IMR-90 (cell line): Measurements from ENCODE around the gene IL17F. TPM values are rescaled to one million over a fixed set of nuclear protein-coding genes. Genes with fewer than 3 reads are reported as not detected.

ENCODE experiments used
- ATAC-seq: fragments of 200-7000 bp; cut with Tn5 transposase; 2 replicates; pipeline ENCODE4 v1.9.1; 2020; ENCODE audit warnings: low read depth, mild to moderate bottlenecking, moderate library complexity
- BruUV-seq: library from RNA; stranded (reverse); fragments of 400-500 nt; replicated peaks from 2 replicates; lab custom pipeline; 2021; lab: Mats Ljungman, UMichigan
- CTCF ChIA-PET: fragments of 300-600 bp; formaldehyde crosslinking; extraction: SDS; loops from one replicate; lab custom pipeline; 2021; ENCODE audit warnings: antibody characterized with exemption; lab: Yijun Ruan, JAX
- POLR2A ChIA-PET: fragments of 300-600 bp; sonication (Branson Sonifier 250); formaldehyde crosslinking; loops from one replicate; lab custom pipeline; 2022; ENCODE audit warnings: antibody characterized with exemption; ENCODE audit not compliant: unreplicated experiment; lab: Charles Lee
- DNase-seq: peaks from one replicate; pipeline ENCODE4 v3.0.0; 2013
- H2AFZ ChIP-seq: replicated peaks from 2 replicates; pipeline ENCODE3; 2013; ENCODE audit warnings: low read length, mild to moderate bottlenecking; ENCODE audit not compliant: poor library complexity
- H2AK5ac ChIP-seq: 2 replicates; pipeline ENCODE4 v1.6.1; 2013; ENCODE audit warnings: low read depth, low read length, inconsistent platforms
- H2AK9ac ChIP-seq: replicated peaks from 2 replicates; pipeline ENCODE3; 2013; ENCODE audit warnings: mild to moderate bottlenecking, low read depth, low read length, moderate library complexity; ENCODE audit not compliant: poor library complexity
- H2BK120ac ChIP-seq: 2 replicates; pipeline ENCODE4 v1.6.1; 2013; ENCODE audit warnings: low read depth, low read length, inconsistent platforms
- H2BK15ac ChIP-seq: 3 replicates; pipeline ENCODE4 v1.6.1; 2013; ENCODE audit warnings: low read depth, low read length, inconsistent platforms
- H2BK20ac ChIP-seq: 2 replicates; pipeline ENCODE4 v1.6.1; 2013; ENCODE audit warnings: low read depth, mild to moderate bottlenecking, inconsistent platforms, low read length, moderate library complexity
- H2BK5ac ChIP-seq: 2 replicates; pipeline ENCODE4 v1.6.1; 2013; ENCODE audit warnings: mild to moderate bottlenecking, low read depth, low read length, inconsistent platforms; ENCODE audit not compliant: poor library complexity, severe bottlenecking
- H3K14ac ChIP-seq: replicated peaks from 2 replicates; pipeline ENCODE4 v1.6.1; 2013; ENCODE audit warnings: low read depth, low read length, inconsistent platforms
- H3K18ac ChIP-seq: 2 replicates; pipeline ENCODE4 v1.6.1; 2013; ENCODE audit warnings: low read depth, low read length, control low read depth
- H3K23ac ChIP-seq: 2 replicates; pipeline ENCODE4 v1.6.1; 2013; ENCODE audit warnings: low read depth, low read length, inconsistent platforms
- H3K27ac ChIP-seq: 2 replicates; pipeline ENCODE4 v1.5.1; 2013; ENCODE audit warnings: mild to moderate bottlenecking, control low read depth, low read length; ENCODE audit not compliant: insufficient read depth
- H3K27me3 ChIP-seq: 2 replicates; pipeline ENCODE4 v1.6.1; 2013; ENCODE audit warnings: low read length; ENCODE audit not compliant: control insufficient read depth, insufficient read depth
- H3K36me3 ChIP-seq: 2 replicates; pipeline ENCODE4 v1.6.1; 2013; ENCODE audit warnings: low read length, mixed read lengths; ENCODE audit not compliant: control insufficient read depth, insufficient read depth
- H3K4ac ChIP-seq: 2 replicates; pipeline ENCODE4 v1.6.1; 2013; ENCODE audit warnings: low read depth, low read length, inconsistent platforms
- H3K4me1 ChIP-seq: 2 replicates; pipeline ENCODE4 v1.6.1; 2013; ENCODE audit warnings: low read length, mixed read lengths; ENCODE audit not compliant: control insufficient read depth, insufficient read depth
- H3K4me2 ChIP-seq: 2 replicates; pipeline ENCODE4 v1.6.1; 2013; ENCODE audit warnings: low read depth, mild to moderate bottlenecking, control low read depth, low read length, moderate library complexity
- H3K4me3 ChIP-seq: 2 replicates; pipeline ENCODE4 v1.5.1; 2013; ENCODE audit warnings: low read depth, mild to moderate bottlenecking, control low read depth, low read length, moderate library complexity; ENCODE audit not compliant: insufficient read depth
- H3K56ac ChIP-seq: 2 replicates; pipeline ENCODE4 v1.6.1; 2013; ENCODE audit warnings: low read length, inconsistent platforms; ENCODE audit not compliant: insufficient read depth; ENCODE audit errors: extremely low read depth
- H3K79me1 ChIP-seq, 2 experiments: 2 replicates each; pipeline ENCODE4 v1.6.1; 2013; ENCODE audit warnings: low read length in 2 of 2, inconsistent platforms in 1 of 2, low read depth in 1 of 2
- H3K9ac ChIP-seq: 2 replicates; pipeline ENCODE4 v1.6.1; 2013; ENCODE audit warnings: low read depth, low read length, control low read depth
- H3K9me1 ChIP-seq: 2 replicates; pipeline ENCODE4 v1.6.1; 2013; ENCODE audit warnings: low read length, inconsistent platforms; ENCODE audit not compliant: insufficient read depth
- H3K9me3 ChIP-seq: 2 replicates; pipeline ENCODE4 v1.6.1; 2013; ENCODE audit warnings: low read length; ENCODE audit not compliant: control insufficient read depth, insufficient read depth
- H4K20me1 ChIP-seq: 2 replicates; pipeline ENCODE4 v1.6.1; 2013; ENCODE audit warnings: low read length, inconsistent platforms; ENCODE audit not compliant: insufficient read depth
- H4K5ac ChIP-seq: 2 replicates; pipeline ENCODE4 v1.6.1; 2013; ENCODE audit warnings: mild to moderate bottlenecking, low read depth, low read length, control low read depth
- H4K8ac ChIP-seq, 2 experiments: 2 replicates each; pipeline ENCODE4 v1.6.1; 2013; ENCODE audit warnings: low read depth in 2 of 2, low read length in 2 of 2, control low read depth in 1 of 2, inconsistent platforms in 1 of 2
- H4K91ac ChIP-seq: 2 replicates; pipeline ENCODE4 v1.6.1; 2013; ENCODE audit warnings: low read depth, low read length, inconsistent platforms; ENCODE audit not compliant: insufficient read depth
- BHLHE40 ChIP-seq: fragments of 150-350 bp; IDR thresholded peaks from 2 replicates; pipeline ENCODE4 v1.6.1; 2016; ENCODE audit warnings: mild to moderate bottlenecking, low read depth, low read length
- CEBPB ChIP-seq: IDR thresholded peaks from 2 replicates; pipeline ENCODE4 v1.6.1; 2012; ENCODE audit warnings: low read depth, low read length, improper control_type of control experiment
- FOS ChIP-seq: fragments of 150-350 bp; IDR thresholded peaks from 2 replicates; pipeline ENCODE4 v1.6.1; 2016; ENCODE audit warnings: low read depth, low read length
- MAFK ChIP-seq: IDR thresholded peaks from 2 replicates; pipeline ENCODE4 v1.6.1; 2012; ENCODE audit warnings: low read depth, low read length, improper control_type of control experiment
- MAZ ChIP-seq: IDR thresholded peaks from 2 replicates; pipeline ENCODE4 v1.6.1; 2012; ENCODE audit warnings: low read depth, mild to moderate bottlenecking, low read length, improper control_type of control experiment, moderate library complexity, borderline replicate concordance
- POLR2A ChIP-seq: IDR thresholded peaks from 2 replicates; pipeline ENCODE4 v1.6.1; 2012; ENCODE audit warnings: mild to moderate bottlenecking, low read depth, low read length
- RCOR1 ChIP-seq: IDR thresholded peaks from 2 replicates; pipeline ENCODE4 v1.6.1; 2012; ENCODE audit warnings: mild to moderate bottlenecking, low read length, improper control_type of control experiment; ENCODE audit not compliant: insufficient replicate concordance
- RFX5 ChIP-seq: IDR thresholded peaks from 2 replicates; pipeline ENCODE4 v1.8.0; 2012; ENCODE audit warnings: low read depth, mild to moderate bottlenecking, low read length, moderate library complexity
- SMC3 ChIP-seq: fragments of 150-350 bp; IDR thresholded peaks from 2 replicates; pipeline ENCODE4 v1.6.1; 2016; ENCODE audit warnings: low read depth, mild to moderate bottlenecking, antibody characterized with exemption, low read length, moderate library complexity
- WGBS, 2 experiments: methylation state at CpG; one replicate each; pipeline versions ENCODE4 v1.1.5 to v1.1.7; 2013; ENCODE audit warnings: missing lambda C conversion rate in 2 of 2; ENCODE audit not compliant: insufficient read length in 1 of 2; ENCODE audit errors: extremely low coverage in 2 of 2; 5-methylcytosine and 5-hydroxymethylcytosine counted together
- dilution Hi-C: fragments of 300-500 bp; cut with HindIII; formaldehyde crosslinking; loops from one replicate; pipeline ENCODE4 v1.14.3; 2018; ENCODE audit warnings: low sequenced_read_pairs; ENCODE audit not compliant: unreplicated experiment
- in situ Hi-C: fragments of 300-500 bp; cut with MboI; formaldehyde crosslinking; loops from 3 replicates; pipeline ENCODE4 v1.14.3; 2019; ENCODE audit warnings: low sequenced_read_pairs, inconsistent platforms, mixed read lengths
- intact Hi-C: fragments of 100-400 bp; cut with micrococcal nuclease; formaldehyde crosslinking; loops from 2 replicates; pipeline ENCODE4 v1.10.0; 2022
- polyA plus RNA-seq, 3 experiments: library from polyadenylated mRNA; depleted of rRNA; stranded (reverse); fragments of >200 nt; gene quantifications; 2 replicates each; pipeline ENCODE4 v1.2.3, GENCODE V29; 2012; ENCODE audit warnings: low replicate concordance in 1 of 3
- total RNA-seq: library from RNA; depleted of rRNA; stranded (reverse); fragments of >200 nt; gene quantifications from 2 replicates; pipeline ENCODE4 v1.2.3, GENCODE V29; 2012
- TF ChIP-seq, protein P1 (sequence below): conservative IDR thresholded peaks from 2 replicates; pipeline ENCODE4 v1.5.1; 2012; ENCODE audit warnings: mild to moderate bottlenecking, low read depth, low read length, improper control_type of control experiment

The IL17F gene
- total and polyA plus RNA-seq, 2 of the 4 experiments (the other 2 are of a cell fraction), result not detected

- BruUV-seq, result no TSS peak
- WGBS, 2 experiments, result no CpG with 5 or more reads among the region's 8 CpGs
- no peak overlapping the region for H3K9ac ChIP-seq
- H3K18ac ChIP-seq, result no peak overlapping the region
- no peak for TF ChIP-seq CEBPB
- TF ChIP-seq RFX5, result no peak
- TF ChIP-seq RCOR1, result no peak
- TF ChIP-seq SMC3, result no peak
- TF ChIP-seq, protein P1, sequence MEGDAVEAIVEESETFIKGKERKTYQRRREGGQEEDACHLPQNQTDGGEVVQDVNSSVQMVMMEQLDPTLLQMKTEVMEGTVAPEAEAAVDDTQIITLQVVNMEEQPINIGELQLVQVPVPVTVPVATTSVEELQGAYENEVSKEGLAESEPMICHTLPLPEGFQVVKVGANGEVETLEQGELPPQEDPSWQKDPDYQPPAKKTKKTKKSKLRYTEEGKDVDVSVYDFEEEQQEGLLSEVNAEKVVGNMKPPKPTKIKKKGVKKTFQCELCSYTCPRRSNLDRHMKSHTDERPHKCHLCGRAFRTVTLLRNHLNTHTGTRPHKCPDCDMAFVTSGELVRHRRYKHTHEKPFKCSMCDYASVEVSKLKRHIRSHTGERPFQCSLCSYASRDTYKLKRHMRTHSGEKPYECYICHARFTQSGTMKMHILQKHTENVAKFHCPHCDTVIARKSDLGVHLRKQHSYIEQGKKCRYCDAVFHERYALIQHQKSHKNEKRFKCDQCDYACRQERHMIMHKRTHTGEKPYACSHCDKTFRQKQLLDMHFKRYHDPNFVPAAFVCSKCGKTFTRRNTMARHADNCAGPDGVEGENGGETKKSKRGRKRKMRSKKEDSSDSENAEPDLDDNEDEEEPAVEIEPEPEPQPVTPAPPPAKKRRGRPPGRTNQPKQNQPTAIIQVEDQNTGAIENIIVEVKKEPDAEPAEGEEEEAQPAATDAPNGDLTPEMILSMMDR, result no peak
- TF ChIP-seq BHLHE40, result no peak
- no peak for TF ChIP-seq FOS
- no peak for TF ChIP-seq POLR2A
- TF ChIP-seq MAFK, result no peak
- TF ChIP-seq MAZ, result no peak
- H2BK120ac ChIP-seq, result no peak overlapping the region
- H2BK20ac ChIP-seq, result no peak overlapping the region
- H2AK5ac ChIP-seq, result no peak overlapping the region
- no peak overlapping the region for H3K14ac ChIP-seq
- dilution Hi-C loops, result no loop called here
- intact Hi-C loops, result no loop called here
- H3K4ac ChIP-seq, result no peak overlapping the region
- peaks cover 23% of the 10 kb centered on the region for H3K27me3 ChIP-seq
- H4K20me1 ChIP-seq, result no peaks in the 10 kb centered on the region
- no peak overlapping the region for H4K91ac ChIP-seq
- H3K9me3 ChIP-seq, result no peaks in the 10 kb centered on the region; the same call in 1 of the 2 replicates
- no peak overlapping the region for H4K5ac ChIP-seq
- DNase-seq (no peak), ATAC-seq (no peak)
- H3K56ac ChIP-seq, result no peak overlapping the region
- CTCF ChIA-PET, result no interaction called here
- H4K8ac ChIP-seq, result no peak overlapping the region
- H3K4me2 ChIP-seq, result no peak overlapping the region
- no peak overlapping the region for H2BK5ac ChIP-seq
- in situ Hi-C loops, result no loop called here
- H2AK9ac ChIP-seq, result no peak overlapping the region
- H3K9me1 ChIP-seq, result no peaks in the 10 kb centered on the region
- POLR2A ChIA-PET, result no interaction called here
- no peak overlapping the region for H2BK15ac ChIP-seq
- H3K4me3 ChIP-seq, result no peak overlapping the region
- H3K27ac ChIP-seq, result no peak overlapping the region
- H3K36me3 ChIP-seq, result no peaks in the 10 kb centered on the region
- no peak overlapping the region for H2AFZ ChIP-seq
- no peak overlapping the region for H3K23ac ChIP-seq
- no peaks in the 10 kb centered on the region for H3K79me1 ChIP-seq
- peaks cover 3% of the 10 kb centered on the region; the same call in 1 of the 2 replicates for H3K4me1 ChIP-seq
Measured at GRCh38 chr6:52254731-52255378, 10.6 kb upstream of the IL17F start.
